ENCODE measurements around the gene TES. TPM values are rescaled to one million over a fixed set of nuclear protein-coding genes. Genes with fewer than 3 reads are reported as not detected.

The TES gene
- total RNA-seq, 1 experiment from 2014 or later, result 28.2 TPM

DNA sequence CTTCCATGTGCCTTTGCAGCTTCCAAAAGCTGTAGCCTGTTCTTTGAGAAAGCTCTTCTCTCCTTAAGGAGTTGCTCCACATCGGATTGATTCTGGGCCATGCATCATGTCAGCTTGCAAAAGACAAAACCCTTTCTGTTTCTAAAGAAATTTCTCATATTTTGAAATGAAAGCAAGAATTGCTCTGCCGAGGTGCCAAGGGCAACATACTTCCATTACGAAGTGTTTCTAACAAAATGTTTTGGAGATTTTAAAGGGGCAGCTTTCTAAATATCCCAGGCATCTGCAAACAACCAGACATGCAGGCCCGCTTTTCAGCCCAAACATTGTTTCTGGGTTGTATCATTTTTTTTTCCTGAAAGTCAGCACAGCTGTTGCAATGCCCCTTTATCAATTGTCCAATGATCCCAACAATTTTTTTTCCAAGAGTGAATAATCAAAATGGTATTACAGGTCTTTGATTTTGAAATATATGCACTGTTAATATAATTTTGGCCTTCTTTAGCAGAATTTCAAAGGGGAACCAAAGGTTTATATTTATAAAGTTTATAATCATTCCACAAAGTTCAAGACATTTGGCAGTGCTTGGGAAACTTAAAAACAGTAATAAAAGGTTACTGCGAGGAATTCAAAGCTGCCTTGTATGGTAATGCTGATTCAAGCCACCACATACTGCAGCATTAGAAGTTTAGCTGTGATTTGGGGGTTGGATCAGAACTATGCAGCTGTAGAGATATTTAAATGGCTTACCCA is 61.0 kb downstream of the TES start:
- Histone ChIP-seq H2AFZ (ENCODE audit: low read length) (no peak overlapping the region), H4K20me1 (ENCODE audit: control insufficient read depth, insufficient read depth, insufficient read length) (no peaks in the 10 kb centered on the region), H2BK120ac (ENCODE audit: low read depth, low read length, poor library complexity, severe bottlenecking) (no peak overlapping the region), H3K4ac (ENCODE audit: low read depth, low read length) (no peak overlapping the region), H3K4me2 (ENCODE audit: insufficient read depth, insufficient read length, low read length) (no peak overlapping the region), H3K79me1 (ENCODE audit: insufficient read depth, low read depth, low read length, poor library complexity, severe bottlenecking) (no peaks in the 10 kb centered on the region), H4K5ac (ENCODE audit: insufficient read length, low read depth, low read length) (no peak overlapping the region), H3T11ph (ENCODE audit: low read length) (no peak overlapping the region), H3K56ac (ENCODE audit: insufficient read length, low read depth, low read length) (no peak overlapping the region), H2BK15ac (ENCODE audit: low read depth, low read length) (no peak overlapping the region), H3K4me1 (ENCODE audit: insufficient read depth, low read length) (peaks cover 2% of the 10 kb centered on the region; the same call in 1 of the 2 replicates), H4K8ac (replicated peaks; ENCODE audit: insufficient read length, low read depth, low read length) (no peak overlapping the region), H3K27ac (ENCODE audit: insufficient read length, low read depth, low read length) (no peak overlapping the region), H3K27me3 (ENCODE audit: insufficient read depth, low read length) (no peaks in the 10 kb centered on the region), H2AK5ac (ENCODE audit: insufficient read length, low read length) (no peak overlapping the region), H2BK5ac (ENCODE audit: insufficient read length, low read length) (no peak overlapping the region), H3K23me2 (ENCODE audit: insufficient read length, low read depth, low read length, poor library complexity, severe bottlenecking) (no peaks in the 10 kb centered on the region), H2BK20ac (ENCODE audit: low read depth, low read length, poor library complexity, severe bottlenecking) (no peak overlapping the region), H3K9me3 (ENCODE audit: control insufficient read depth, low read depth, low read length) (no peaks in the 10 kb centered on the region), H3K79me2 (ENCODE audit: insufficient read depth, low read length) (no peaks in the 10 kb centered on the region), H3K18ac (ENCODE audit: insufficient read length, low read depth, low read length) (no peak overlapping the region), H3K23ac (ENCODE audit: insufficient read length, low read depth, low read length) (no peak overlapping the region), H3K14ac (ENCODE audit: insufficient read depth, low read length) (no peak overlapping the region), H4K91ac (ENCODE audit: insufficient read length, low read depth, low read length) (no peak overlapping the region), H3K9ac (ENCODE audit: extremely low read depth, insufficient read length, low read length) (no peak overlapping the region), H2BK12ac (ENCODE audit: insufficient read length, low read depth, low read length) (no peak overlapping the region)
- Mint-ChIP-seq H3K27me3 (ENCODE audit: low read depth) (no peaks in the 10 kb centered on the region), H3K27ac (no peak overlapping the region), H3K4me3 (no peak overlapping the region), H3K36me3 (ENCODE audit: insufficient read depth in 1 of 3, low read depth in 3 of 3) (no peaks in the 10 kb centered on the region), H3K9me3 (no peaks in the 10 kb centered on the region), H3K4me1 (peaks cover 5 to 8% of the 10 kb centered on the region in 2 experiments)
- no peak for DNase-seq
- WGBS (ENCODE audit: extremely low coverage, insufficient read length, low lambda C conversion rate), result no CpG with 5 or more reads among the region's 5 CpGs
- TF ChIP-seq, protein P1, sequence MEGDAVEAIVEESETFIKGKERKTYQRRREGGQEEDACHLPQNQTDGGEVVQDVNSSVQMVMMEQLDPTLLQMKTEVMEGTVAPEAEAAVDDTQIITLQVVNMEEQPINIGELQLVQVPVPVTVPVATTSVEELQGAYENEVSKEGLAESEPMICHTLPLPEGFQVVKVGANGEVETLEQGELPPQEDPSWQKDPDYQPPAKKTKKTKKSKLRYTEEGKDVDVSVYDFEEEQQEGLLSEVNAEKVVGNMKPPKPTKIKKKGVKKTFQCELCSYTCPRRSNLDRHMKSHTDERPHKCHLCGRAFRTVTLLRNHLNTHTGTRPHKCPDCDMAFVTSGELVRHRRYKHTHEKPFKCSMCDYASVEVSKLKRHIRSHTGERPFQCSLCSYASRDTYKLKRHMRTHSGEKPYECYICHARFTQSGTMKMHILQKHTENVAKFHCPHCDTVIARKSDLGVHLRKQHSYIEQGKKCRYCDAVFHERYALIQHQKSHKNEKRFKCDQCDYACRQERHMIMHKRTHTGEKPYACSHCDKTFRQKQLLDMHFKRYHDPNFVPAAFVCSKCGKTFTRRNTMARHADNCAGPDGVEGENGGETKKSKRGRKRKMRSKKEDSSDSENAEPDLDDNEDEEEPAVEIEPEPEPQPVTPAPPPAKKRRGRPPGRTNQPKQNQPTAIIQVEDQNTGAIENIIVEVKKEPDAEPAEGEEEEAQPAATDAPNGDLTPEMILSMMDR (conservative IDR thresholded peaks at IDR 0.05), result no peak
